GM18517 (cell line): ENCODE data around the gene LCN9.

ENCODE experiments used
- ATAC-seq: cut with Tn5 transposase; IDR thresholded peaks from one replicate; pipeline ENCODE4 v1.9.1; 2021; ENCODE audit warnings: mild to moderate bottlenecking, moderate library complexity; ENCODE audit not compliant: unreplicated experiment

Gene LCN9

DNA sequence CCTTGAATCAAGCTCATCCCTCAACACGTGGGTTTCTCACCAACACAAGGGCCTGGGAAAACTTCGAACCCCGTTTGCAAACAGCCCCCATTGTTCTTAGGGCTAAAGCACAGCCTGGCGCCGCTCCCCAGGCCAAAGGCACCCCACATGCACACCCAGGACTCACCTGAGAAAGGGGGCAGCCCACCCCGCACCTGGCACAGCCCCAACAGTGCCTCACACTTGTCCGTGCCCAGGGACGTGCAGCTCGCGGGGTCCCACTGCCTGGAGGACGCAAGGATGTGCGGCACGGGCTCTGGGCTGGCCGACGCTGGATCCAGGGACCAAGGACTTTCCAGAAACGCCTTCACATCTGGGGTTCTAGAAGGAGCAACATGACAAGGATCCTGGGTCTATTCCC, 33.3 kb downstream of the LCN9 start:
- no peak for ATAC-seq

GRCh38 chr9:135697226-135697625, 34.1 kb downstream of the LCN9 start:
- no peak for ATAC-seq

GRCh38 chr9:135698236-135698635, 35.1 kb downstream of the LCN9 start:
- ATAC-seq: no peak

DNA sequence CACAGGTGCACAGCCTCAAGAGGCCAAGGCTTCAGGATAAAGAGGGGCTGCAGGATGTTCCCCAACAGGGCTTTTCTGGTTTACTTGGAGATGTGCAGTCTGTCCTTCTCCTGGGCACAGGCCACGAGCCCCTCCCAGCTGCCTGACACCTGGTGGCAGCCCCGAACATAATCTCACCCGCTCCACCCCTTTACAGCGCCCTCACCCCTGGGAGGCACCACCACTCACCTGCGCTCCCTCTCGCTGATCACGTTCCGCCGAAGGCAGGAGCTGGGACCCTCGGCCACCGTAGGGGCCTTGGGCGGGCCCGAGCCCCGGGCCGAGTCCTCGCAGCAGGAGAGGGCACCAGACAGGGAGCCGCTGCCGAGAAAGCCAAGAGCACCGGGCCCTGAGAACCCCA, 35.7 kb downstream of the LCN9 start:
- no peak for ATAC-seq

DNA sequence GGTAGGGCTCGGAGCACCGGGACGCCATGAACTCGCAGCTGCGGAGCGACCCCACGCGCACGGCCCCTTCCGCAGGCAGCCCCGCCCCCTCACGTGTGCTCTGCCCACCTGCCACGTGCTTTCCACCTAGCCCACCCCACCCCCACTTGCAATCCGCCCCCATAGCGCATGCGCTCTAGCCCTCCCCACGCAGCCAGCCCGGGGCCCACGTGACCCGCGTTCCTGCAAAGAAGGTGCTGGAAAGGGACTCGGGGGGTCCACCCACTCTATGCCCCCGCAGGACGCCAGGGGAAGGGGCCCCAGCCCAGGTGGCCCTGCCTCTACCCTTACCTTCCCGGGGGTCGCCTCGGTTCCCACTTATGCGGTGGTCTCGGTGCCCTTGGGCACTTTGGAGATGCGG, 36.3 kb downstream of the LCN9 start, which contains the start of gene SOHLH1:
SOHLH1 (minus strand) TSS at position 42 of the 400 bp plus-strand sequence; CDS start at position 28, 14 bp downstream.
- ATAC-seq: no peak

DNA sequence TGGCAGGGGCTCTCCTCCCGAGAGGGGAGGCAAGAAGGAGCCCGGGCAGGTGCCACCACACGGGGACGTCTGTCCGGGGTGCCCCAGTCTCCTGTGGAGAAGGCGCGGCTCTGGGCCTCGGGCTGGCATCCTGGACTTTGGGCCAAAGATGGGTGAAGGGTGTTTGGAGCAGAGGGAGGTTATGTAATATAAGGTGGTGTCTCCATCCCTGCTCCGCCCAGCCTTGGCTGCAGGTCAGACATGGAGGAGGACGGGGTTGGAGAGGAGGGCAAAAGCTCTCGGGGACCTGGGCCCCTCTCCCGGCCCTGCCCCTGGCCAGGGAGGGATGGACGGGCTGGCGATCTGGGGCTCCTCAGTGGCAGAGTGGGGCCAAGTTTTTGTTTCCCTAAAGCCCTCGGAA, 37.4 kb downstream of the LCN9 start:
- ATAC-seq: no peak

GRCh38 chr9:135701067-135701958, 38.2 kb downstream of the LCN9 start:
- ATAC-seq: no peak

DNA sequence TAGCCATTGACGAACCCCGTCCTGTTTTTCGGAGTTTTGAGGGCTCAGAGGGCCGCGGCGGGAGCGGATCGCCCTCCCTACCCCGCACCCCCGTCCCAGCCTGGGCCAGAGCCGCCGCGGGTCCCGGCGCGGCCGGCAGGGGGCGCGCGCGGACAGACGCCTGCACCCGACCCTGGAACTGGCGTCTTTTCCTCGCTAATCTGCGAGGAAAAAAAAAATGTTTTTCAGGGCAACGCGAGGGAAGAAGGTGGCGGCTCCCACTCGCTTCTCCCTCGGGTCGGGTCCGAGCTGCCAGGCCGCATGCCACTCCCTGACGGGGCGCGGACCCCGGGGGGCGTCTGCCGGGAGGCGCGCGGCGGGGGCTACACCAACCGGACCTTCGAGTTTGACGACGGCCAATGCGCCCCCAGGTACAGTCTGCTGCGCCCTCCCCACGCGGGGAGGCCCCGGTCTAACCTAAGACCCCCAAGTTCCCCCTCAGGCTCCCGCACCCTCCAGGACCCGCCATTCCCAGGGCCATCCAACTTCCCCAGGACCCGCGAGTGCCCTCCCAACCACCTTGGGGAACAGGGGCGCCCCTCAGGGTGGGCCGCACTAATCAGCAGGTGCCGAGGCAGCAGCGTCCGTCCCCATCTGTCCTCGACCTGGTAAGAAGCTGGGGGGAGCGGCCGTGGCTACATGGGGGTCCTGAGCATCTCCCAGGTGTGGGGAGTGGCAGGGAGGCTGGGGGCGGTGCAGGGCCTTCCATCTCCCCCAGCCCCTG, 39.0 kb downstream of the LCN9 start, which contains the start of gene KCNT1:
KCNT1 (plus strand) TSS at position 227 of the 763 bp plus-strand sequence; CDS start at position 301, 74 bp downstream.
- ATAC-seq: no peak

- no peak for ATAC-seq
These were observed 40.6 kb downstream of the LCN9 start for GRCh38 chr9:135703726-135704125.

DNA sequence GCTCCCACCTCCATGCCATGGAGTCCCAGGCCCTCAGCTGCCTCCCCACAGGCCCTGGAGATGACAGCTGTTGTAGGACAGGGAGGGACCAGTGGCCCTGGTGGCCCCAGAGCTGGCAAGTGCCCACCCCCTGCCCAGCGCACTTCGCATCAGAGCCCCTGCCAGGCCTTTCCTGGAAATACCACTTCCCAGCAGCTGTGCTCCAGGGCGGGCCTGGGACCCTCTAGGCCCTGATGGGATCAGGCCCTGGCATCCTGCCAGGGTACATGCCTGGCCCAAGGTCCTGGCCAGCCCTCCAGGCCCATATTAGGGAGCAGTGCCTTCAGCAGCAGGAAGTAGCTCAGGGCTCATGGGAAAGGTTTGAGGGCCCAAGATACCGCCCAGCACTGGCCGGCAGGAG, 41.4 kb downstream of the LCN9 start:
- no peak for ATAC-seq

GRCh38 chr9:135705376-135705775, 42.3 kb downstream of the LCN9 start:
- ATAC-seq: no peak

DNA sequence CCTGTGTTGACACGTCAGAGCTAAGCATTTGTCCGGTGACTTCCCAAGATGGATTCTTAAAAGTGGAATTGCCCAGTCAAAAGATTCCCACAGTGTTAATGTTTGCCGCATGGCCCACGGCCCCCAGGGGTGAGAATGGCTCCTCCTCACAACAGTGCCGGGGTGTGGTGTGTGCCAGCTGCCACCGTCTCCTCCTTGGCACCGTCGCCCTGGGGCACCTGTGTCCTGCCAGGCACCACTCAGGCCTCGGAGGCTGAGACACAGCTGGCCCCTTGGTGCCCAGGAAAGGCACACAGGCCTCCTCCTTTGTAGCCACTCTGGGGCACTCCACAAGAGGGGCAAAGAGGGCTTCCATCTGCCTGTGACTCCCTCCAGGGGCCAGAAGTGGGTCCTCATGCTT, 43.2 kb downstream of the LCN9 start:
- no peak for ATAC-seq

- no peak for ATAC-seq
These were observed 44.4 kb downstream of the LCN9 start for GRCh38 chr9:135707252-135708138.

GRCh38 chr9:135708164-135708563, 45.1 kb downstream of the LCN9 start:
- ATAC-seq: no peak

DNA sequence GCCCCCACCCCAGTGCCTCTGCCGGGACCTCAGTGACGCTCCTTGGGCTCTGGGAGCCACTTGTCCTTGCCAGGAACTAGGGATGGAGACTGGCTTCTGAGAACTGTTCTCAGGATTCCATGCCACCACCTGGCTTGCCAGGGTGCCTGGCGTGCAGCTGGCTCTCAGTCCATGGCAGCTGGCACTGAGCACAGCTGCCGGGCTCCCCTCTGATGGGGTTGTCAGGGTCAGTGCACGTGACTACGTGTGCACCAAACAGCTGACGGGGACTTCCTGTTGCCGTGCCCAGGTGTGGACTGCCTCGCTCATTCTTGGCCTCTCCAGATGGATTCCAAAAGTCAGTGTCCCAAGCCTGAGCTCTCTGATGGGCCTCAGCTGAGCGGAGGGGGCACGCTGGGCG, 48.3 kb downstream of the LCN9 start:
- no peak for ATAC-seq

DNA sequence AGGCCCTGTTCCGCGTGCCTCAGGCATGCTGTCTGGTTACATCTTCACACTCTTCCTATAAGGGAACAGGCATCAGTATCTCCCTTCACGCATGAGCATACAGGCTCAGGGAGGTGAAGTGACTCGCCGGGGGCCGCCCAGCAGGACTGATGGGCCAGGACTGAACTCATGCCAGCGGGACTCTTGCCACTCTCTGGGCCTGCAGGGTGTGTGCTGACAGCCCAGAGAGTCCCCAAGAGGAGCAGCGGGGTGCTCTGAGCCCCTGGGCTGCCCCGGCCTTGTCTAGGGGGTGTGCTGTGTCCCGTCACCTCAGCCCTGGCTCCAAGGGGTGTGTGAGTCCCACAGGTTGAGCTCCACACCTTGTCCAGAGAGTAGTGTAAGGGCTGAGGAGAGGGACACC, 48.8 kb downstream of the LCN9 start:
- ATAC-seq: no peak

DNA sequence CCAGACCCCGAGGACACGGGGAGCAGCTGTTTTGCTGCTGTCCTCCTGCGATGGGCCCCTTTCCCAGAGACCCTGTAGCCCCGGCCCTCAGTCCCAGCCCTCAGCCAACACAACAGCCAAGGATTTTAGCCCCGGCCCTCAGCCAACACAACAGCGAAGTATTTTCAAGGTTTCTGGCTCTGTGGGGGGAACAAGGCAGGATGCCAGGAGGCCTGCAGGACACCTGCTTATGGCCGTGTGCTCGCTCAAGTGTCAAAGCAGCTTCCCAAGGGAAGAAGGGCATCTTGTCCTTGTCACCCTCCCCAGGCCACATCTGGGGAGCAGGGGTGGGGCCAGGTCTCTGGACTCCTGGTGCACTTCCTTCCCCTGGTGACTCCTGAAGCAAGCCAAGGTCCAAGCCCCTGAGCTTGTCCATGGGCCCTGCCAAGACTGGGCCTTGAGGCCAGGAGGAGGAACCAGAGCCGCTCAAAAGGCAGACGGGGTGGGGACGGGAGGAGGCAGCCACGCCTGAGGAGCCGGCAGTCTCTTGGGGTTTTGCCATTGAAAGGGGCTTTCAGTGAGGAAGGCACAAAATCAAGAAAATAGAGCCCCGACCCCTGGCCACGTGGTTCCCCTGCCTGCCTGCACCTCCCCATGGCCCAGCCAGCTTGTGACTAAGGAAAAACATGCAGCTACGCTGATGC, 49.6 kb downstream of the LCN9 start:
- ATAC-seq: no peak

DNA sequence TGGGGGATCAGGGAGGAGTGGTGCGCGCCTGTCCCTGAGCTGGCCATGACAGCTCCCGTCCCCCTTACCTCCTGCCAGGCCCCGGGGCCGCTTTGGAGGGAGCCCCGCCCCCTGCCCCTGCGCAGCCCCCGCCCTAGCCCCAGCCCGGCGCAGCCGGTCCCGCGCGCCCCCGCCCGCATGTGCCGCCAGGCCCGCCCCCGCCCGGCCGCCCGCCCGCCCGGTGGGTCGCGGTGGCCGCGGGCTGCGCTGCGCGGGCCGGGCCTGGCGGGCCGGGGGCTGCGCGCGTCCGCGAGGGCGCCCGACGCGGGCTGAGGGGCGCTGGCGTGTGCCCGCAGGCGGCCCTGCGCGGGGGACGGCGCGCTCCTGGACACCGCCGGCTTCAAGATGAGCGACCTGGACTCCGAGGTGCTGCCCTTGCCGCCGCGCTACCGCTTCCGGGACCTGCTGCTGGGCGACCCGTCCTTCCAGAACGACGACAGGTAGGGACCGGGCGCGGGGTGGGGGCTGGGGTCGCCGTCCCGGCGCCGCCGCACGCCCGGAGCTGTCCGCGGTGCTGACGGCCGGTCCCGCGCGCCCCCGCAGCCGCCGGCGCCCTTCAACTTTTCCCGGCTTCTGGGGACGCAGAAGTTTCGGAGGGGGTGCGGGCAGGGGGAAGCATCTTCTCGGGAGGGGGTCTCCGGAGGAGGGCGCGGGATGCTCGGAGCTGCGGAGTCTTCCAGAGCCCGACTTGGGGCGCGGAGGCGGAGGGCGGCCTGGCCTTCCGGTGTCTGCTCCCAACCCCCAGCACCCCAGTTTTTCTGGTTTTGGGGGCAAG, 51.3 kb downstream of the LCN9 start:
- no peak for ATAC-seq

DNA sequence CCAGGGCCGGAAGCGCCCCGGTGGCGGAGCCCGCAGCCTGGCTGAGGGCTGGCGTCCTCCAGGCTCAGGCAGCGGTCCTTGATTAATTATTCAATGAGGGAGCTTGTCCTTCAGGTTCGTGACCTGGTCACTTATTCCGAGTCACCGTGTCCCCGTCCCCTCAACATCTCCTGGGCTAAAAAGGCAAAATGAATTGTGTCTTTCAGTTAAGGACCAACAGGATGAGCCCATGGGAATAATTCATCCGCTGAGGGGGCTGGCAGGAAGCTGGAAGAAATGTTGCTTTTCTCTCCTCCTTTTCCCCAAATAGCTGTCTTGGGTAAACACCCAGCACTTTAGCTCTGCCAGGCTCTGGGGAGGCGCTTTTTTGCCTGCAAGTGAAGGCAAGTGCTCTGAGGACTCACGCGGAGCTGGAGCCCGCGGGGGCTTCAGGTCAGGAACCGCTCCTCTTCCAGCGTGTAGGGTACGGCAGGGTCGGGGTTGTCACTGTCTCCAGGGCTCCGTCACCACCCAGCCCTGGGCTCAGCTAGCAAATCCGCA, 52.0 kb downstream of the LCN9 start:
- no peak for ATAC-seq
